HepG2 (cell line): ENCODE data around the gene HACD2. TPM values are rescaled to one million over a fixed set of nuclear protein-coding genes. Genes with fewer than 3 reads are reported as not detected.
A peak's percentile ranks its signal among the peaks of the same experiment; 100 is the strongest.

Experiments used
- ATAC-seq: fragments of 200-7000 bp; cut with Tn5 transposase; 3 replicates; pipeline ENCODE4 v1.9.1; 2020; ENCODE audit warnings: mild to moderate bottlenecking, moderate library complexity
- BruUV-seq: library from RNA; stranded (reverse); fragments of 400-500 nt; replicated peaks from 2 replicates; lab custom pipeline; 2021; lab: Mats Ljungman, UMichigan
- CTCF ChIA-PET: fragments of 300-600 bp; formaldehyde crosslinking; extraction: SDS; loops from one replicate; lab custom pipeline; 2021; ENCODE audit warnings: low total read pairs, inconsistent platforms, low intra/inter-chr PET ratio; lab: Yijun Ruan, JAX
- POLR2A ChIA-PET: fragments of 350-600 bp; sonication (Branson Sonifier 250); formaldehyde crosslinking; loops from one replicate; lab custom pipeline; 2020; ENCODE audit warnings: antibody characterized with exemption, inconsistent platforms; lab: Yijun Ruan, JAX
- DNase-seq: peaks from one replicate; pipeline ENCODE4 v3.0.0-alpha.2; 2015; ENCODE audit warnings: low spot score
- FAIRE-seq: peaks from 3 replicates; lab custom pipeline; 2011; peaks lifted over from hg19 to GRCh38; lab: Jason Lieb, UNC
- H2AFZ ChIP-seq: one replicate; pipeline ENCODE4 v1.6.1; 2011; ENCODE audit warnings: low read length, inconsistent platforms
- H3K27ac ChIP-seq: fragments of 300-600 bp; 3 replicates; pipeline ENCODE4 v1.8.0; 2011; ENCODE audit warnings: mixed run types, mild to moderate bottlenecking, mixed read lengths, low read length, inconsistent platforms; ENCODE audit not compliant: insufficient read depth; ENCODE audit errors: extremely low read length
- H3K27me3 ChIP-seq, 2 experiments: fragments of 200-600 bp in 1 of 2; 2 replicates in 1 of 2; 3 replicates in 1 of 2; pipeline versions ENCODE4 v1.6.0 to v1.8.0; 2011; ENCODE audit warnings: low read length in 2 of 2, mild to moderate bottlenecking in 2 of 2, moderate library complexity in 2 of 2, inconsistent platforms in 1 of 2; ENCODE audit not compliant: insufficient read depth in 2 of 2, control insufficient read depth in 1 of 2
- H3K36me3 ChIP-seq, 2 experiments: fragments of 200-600 bp in 1 of 2; replicated peaks in 1 of 2; 2 replicates in 1 of 2; 3 replicates in 1 of 2; pipeline versions ENCODE4 v1.5.1 to v1.8.0; 2011; ENCODE audit warnings: low read length in 2 of 2, inconsistent platforms in 1 of 2; ENCODE audit not compliant: insufficient read depth in 2 of 2, control insufficient read depth in 1 of 2
- H3K4me1 ChIP-seq: 2 replicates; pipeline ENCODE4 v1.5.1; 2012; ENCODE audit warnings: low read length, inconsistent platforms; ENCODE audit not compliant: insufficient read depth
- H3K4me2 ChIP-seq: 2 replicates; pipeline ENCODE4 v1.6.0; 2011; ENCODE audit warnings: low read depth, low read length, inconsistent platforms
- H3K4me3 ChIP-seq, 3 experiments: fragments of 200-600 bp in 1 of 3; sonication (generic), shearing (Covaris generic) in 1 of 3; replicated peaks in 1 of 3; 2 replicates each; pipeline ENCODE4 v1.5.1; 2011 to 2016; ENCODE audit warnings: low read length in 3 of 3, inconsistent platforms in 2 of 3, low read depth in 2 of 3, mild to moderate bottlenecking in 2 of 3, control low read depth in 1 of 3, mixed read lengths in 1 of 3; ENCODE audit not compliant: insufficient read depth in 1 of 3
- H3K79me2 ChIP-seq: one replicate; pipeline ENCODE4 v1.6.1; 2011; ENCODE audit warnings: low read length, inconsistent platforms; ENCODE audit not compliant: insufficient read depth
- H3K9ac ChIP-seq: 2 replicates; pipeline ENCODE4 v1.6.0; 2011; ENCODE audit warnings: mild to moderate bottlenecking, low read depth, low read length, inconsistent platforms; ENCODE audit not compliant: insufficient read depth
- H3K9me3 ChIP-seq: 2 replicates; pipeline ENCODE4 v1.5.1; 2012; ENCODE audit warnings: mild to moderate bottlenecking, low read length
- H4K20me1 ChIP-seq: 2 replicates; pipeline ENCODE4 v1.6.0; 2011; ENCODE audit warnings: inconsistent platforms, mild to moderate bottlenecking, low read length, moderate library complexity; ENCODE audit not compliant: insufficient read depth
- FOXA3 ChIP-seq: IDR thresholded peaks from 2 replicates; pipeline ENCODE4 v1.6.1; 2016; ENCODE audit warnings: missing genetic modification reagents, missing compliant biosample characterization
- GATAD2A ChIP-seq: IDR thresholded peaks from 2 replicates; pipeline ENCODE4 v1.6.1; 2016
- HDAC1 ChIP-seq: sonication (generic); formaldehyde crosslinking; IDR thresholded peaks from 2 replicates; pipeline ENCODE4 v1.5.1; 2020; ENCODE audit warnings: mild to moderate bottlenecking, missing genetic modification reagents
- HHEX ChIP-seq: IDR thresholded peaks from 2 replicates; pipeline ENCODE4 v1.6.1; 2016; ENCODE audit warnings: control low read depth
- JUNB ChIP-seq: sonication (generic); formaldehyde crosslinking; IDR thresholded peaks from 2 replicates; pipeline ENCODE4 v1.8.0; 2022; ENCODE audit warnings: missing genetic modification reagents, mild to moderate bottlenecking, borderline replicate concordance
- SALL1 ChIP-seq: sonication (generic); formaldehyde crosslinking; IDR thresholded peaks from 2 replicates; pipeline ENCODE4 v1.8.0; 2022; ENCODE audit warnings: mild to moderate bottlenecking, missing genetic modification reagents
- SNAPC4 ChIP-seq: sonication (generic); formaldehyde crosslinking; IDR thresholded peaks from 2 replicates; pipeline ENCODE4 v1.4.0; 2020; ENCODE audit warnings: mild to moderate bottlenecking, missing genetic modification reagents
- SOX13 ChIP-seq, 3 experiments: fragments of 450-650 bp in 1 of 3; sonication (generic) in 1 of 3; formaldehyde crosslinking in 1 of 3; IDR thresholded peaks in 2 of 3; conservative IDR thresholded peaks in 1 of 3; 2 replicates each; pipeline versions ENCODE4 v1.5.0 to v1.6.1; 2016 to 2020; ENCODE audit warnings: antibody characterized with exemption in 1 of 3, mild to moderate bottlenecking in 1 of 3, missing compliant biosample characterization in 1 of 3, missing genetic modification reagents in 1 of 3, moderate library complexity in 1 of 3
- SUZ12 ChIP-seq: fragments of 150-350 bp; IDR thresholded peaks from 2 replicates; pipeline ENCODE4 v1.6.1; 2014; ENCODE audit warnings: low read depth, low read length
- TFAP4 ChIP-seq: sonication (generic); IDR thresholded peaks from 2 replicates; pipeline ENCODE4 v1.6.1; 2016; ENCODE audit warnings: low read depth, borderline replicate concordance
- XRCC5 ChIP-seq: fragments of 200-400 bp; formaldehyde crosslinking; optimal IDR thresholded peaks from 2 replicates; pipeline ENCODE3; 2017; ENCODE audit warnings: mild to moderate bottlenecking, low read length
- ZNF274 ChIP-seq: sonication (generic); formaldehyde crosslinking; IDR thresholded peaks from 2 replicates; pipeline ENCODE4 v1.5.1; 2020; ENCODE audit warnings: mild to moderate bottlenecking, missing genetic modification reagents
- ZNF710 ChIP-seq: sonication (generic); formaldehyde crosslinking; IDR thresholded peaks from 2 replicates; pipeline ENCODE4 v1.5.0; 2020; ENCODE audit warnings: mild to moderate bottlenecking, missing genetic modification reagents, borderline replicate concordance
- WGBS: methylation state at CpG from one replicate; pipeline ENCODE4 v1.1.6; 2017; ENCODE audit warnings: low lambda C conversion rate; 5-methylcytosine and 5-hydroxymethylcytosine counted together
- in situ Hi-C: cut with HindIII; loops from 2 replicates; pipeline ENCODE4 v1.10.0; 2017; ENCODE audit warnings: low pct_unique_long_range_greater_than_20kb; ENCODE audit not compliant: extremely low pct_ligation_motif_present
- intact Hi-C: fragments of 100-400 bp; cut with micrococcal nuclease; formaldehyde crosslinking; loops from one replicate; pipeline ENCODE4 v1.10.0; 2022; ENCODE audit not compliant: unreplicated experiment
- polyA plus RNA-seq, 8 experiments: library from polyadenylated mRNA; depleted of rRNA in 3 of 8; stranded (reverse) in 7 of 8; unstranded in 1 of 8; fragments of >200 nt; fragmentation: Illumina TruSeq in 4 of 8; extraction: Trizol in 4 of 8; gene quantifications; 2 replicates each; pipeline versions ENCODE4 v1.2.1 to v1.2.3, GENCODE V29; 2011 to 2016; ENCODE audit warnings: low read depth in 4 of 8, missing spikeins in 1 of 8, mixed read lengths in 1 of 8; ENCODE audit not compliant: insufficient read depth in 1 of 8
- total RNA-seq, 5 experiments: library from RNA; depleted of rRNA; stranded (reverse); fragments of >200 nt; fragmentation: Illumina TruSeq; extraction: Trizol; gene quantifications; 2 replicates each; pipeline ENCODE4 v1.2.3, GENCODE V29; 2016; ENCODE audit warnings: low read depth in 1 of 5

The HACD2 gene
- total and polyA plus RNA-seq, 2 of the 13 experiments (the other 11 are each of a cell fraction or from before 2014, with no cell fraction given) = 47.0 to 50.4 TPM

- TF ChIP-seq XRCC5 = no peak
- TF ChIP-seq ZNF710 (CRISPR knock-in tag) = no peak
- peak; percentile 70 for TF ChIP-seq GATAD2A
- TF ChIP-seq SUZ12 = no peak
- TF ChIP-seq SALL1 = no peak; the same call in 1 of the 2 replicates
- TF ChIP-seq SOX13 (IDR thresholded peaks at IDR 0.05) = no peak
- TF ChIP-seq SOX13 (CRISPR knock-in tag; conservative IDR thresholded peaks at IDR 0.05 in 1 of 2, IDR thresholded peaks at IDR 0.05 in 1 of 2) = peak in 1 of 2 experiments; percentile 65; a peak in 1 of 4 replicates
- TF ChIP-seq HDAC1 (CRISPR knock-in tag) = peak; percentile 48
- TF ChIP-seq JUNB = no peak
- peak; percentile 94 for TF ChIP-seq FOXA3 (CRISPR knock-in tag)
- TF ChIP-seq HHEX (CRISPR knock-in tag) = peak; percentile 87
- peak; percentile 27; the same call in 1 of the 2 replicates for TF ChIP-seq TFAP4
These were observed 56.7 kb downstream of the HACD2 start (continued) for GRCh38 chr3:123528130-123528529.

GRCh38 chr3:123527046-123527445 lies 57.8 kb downstream of the HACD2 start:
- DNase-seq = no peak
- BruUV-seq = no TSS peak
- intact Hi-C loops (no loop called here), in situ Hi-C loops (no loop called here)
- peaks cover 44% of the 10 kb centered on the region for H3K4me1 ChIP-seq
- no peak for FAIRE-seq
- H3K4me2 ChIP-seq = no peak overlapping the region
- 94% methylated on average over 3 of the region's 3 CpGs for WGBS
- peaks cover 21 to 55% of the 10 kb centered on the region in 2 experiments for H3K36me3 ChIP-seq
- H3K9ac ChIP-seq = no peak overlapping the region
- H3K9me3 ChIP-seq = no peaks in the 10 kb centered on the region
- no peak overlapping the region for H3K27ac ChIP-seq
- POLR2A ChIA-PET = no interaction called here
- no peak overlapping the region for H2AFZ ChIP-seq
- no peak for ATAC-seq
- no peak for TF ChIP-seq ZNF274
- TF ChIP-seq SNAPC4 (CRISPR knock-in tag) = no peak
- CTCF ChIA-PET = no interaction called here
- no peaks in the 10 kb centered on the region for H3K79me2 ChIP-seq
- H4K20me1 ChIP-seq = 0 out of 2 replicates have a peak, but pooled peaks cover 4% of the 10 kb centered on the region
- H3K4me3 ChIP-seq = no peak overlapping the region
- no peaks in the 10 kb centered on the region for H3K27me3 ChIP-seq
